Measurements from ENCODE around the gene NOC4L. TPM values are rescaled to one million over a fixed set of nuclear protein-coding genes. Genes with fewer than 3 reads are reported as not detected.
"Not testable (repeated sequence)": the region's sequence is repeated elsewhere in the genome, so short reads cannot be mapped to it uniquely, and the experiment has no call there.

The NOC4L gene
- total and polyA plus RNA-seq, 2 experiments from 2014 or later, result 42.4 to 54.7 TPM

DNA sequence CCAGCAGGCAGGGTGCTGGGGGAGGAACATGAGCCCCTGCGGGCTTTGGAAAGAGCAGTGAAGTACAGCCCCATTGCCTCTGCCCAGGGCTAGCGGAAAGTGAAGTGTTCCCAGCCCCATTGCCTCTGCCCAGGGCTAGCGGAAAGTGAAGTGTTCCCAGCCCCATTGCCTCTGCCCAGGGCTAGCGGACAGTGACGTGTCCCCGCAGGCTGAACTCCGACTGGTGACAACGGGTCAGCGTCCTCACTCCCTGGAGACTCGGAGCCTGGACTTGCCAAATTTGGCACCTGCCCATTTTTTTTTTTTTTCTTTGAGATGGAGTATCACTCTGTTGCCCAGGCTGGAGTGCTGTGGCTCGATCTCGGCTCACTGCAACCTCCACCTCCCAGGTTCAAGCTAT, 51.0 kb downstream of the NOC4L start:
- not testable (repeated sequence) for H3K9me2 ChIP-seq (ENCODE audit: insufficient read depth); H3K36me3 Mint-ChIP-seq (ENCODE audit: low read depth); H3K4me3 Mint-ChIP-seq; H3K4me1 ChIP-seq (ENCODE audit: insufficient read depth); H3K4me1 Mint-ChIP-seq; H3F3A ChIP-seq (replicated peaks; ENCODE audit: low read depth); H3K4me3 ChIP-seq; ATAC-seq; H4K20me1 ChIP-seq (replicated peaks; ENCODE audit: insufficient read depth); H3K27ac ChIP-seq (ENCODE audit: low read depth); H2AFZ ChIP-seq; H3K4me2 ChIP-seq; H3K36me3 ChIP-seq (ENCODE audit: insufficient read depth); H3K79me2 ChIP-seq (replicated peaks; ENCODE audit: insufficient read depth); DNase-seq (ENCODE audit: low spot score); H3K27ac Mint-ChIP-seq
- Mint-ChIP-seq H3K27me3 (ENCODE audit: insufficient read depth, low read depth, poor library complexity) (peaks cover 42% of the 10 kb centered on the region), H3K9me3 (peaks cover 13% of the 10 kb centered on the region)
- peaks cover 21% of the 10 kb centered on the region for H3K27me3 ChIP-seq (ENCODE audit: insufficient read depth)

DNA sequence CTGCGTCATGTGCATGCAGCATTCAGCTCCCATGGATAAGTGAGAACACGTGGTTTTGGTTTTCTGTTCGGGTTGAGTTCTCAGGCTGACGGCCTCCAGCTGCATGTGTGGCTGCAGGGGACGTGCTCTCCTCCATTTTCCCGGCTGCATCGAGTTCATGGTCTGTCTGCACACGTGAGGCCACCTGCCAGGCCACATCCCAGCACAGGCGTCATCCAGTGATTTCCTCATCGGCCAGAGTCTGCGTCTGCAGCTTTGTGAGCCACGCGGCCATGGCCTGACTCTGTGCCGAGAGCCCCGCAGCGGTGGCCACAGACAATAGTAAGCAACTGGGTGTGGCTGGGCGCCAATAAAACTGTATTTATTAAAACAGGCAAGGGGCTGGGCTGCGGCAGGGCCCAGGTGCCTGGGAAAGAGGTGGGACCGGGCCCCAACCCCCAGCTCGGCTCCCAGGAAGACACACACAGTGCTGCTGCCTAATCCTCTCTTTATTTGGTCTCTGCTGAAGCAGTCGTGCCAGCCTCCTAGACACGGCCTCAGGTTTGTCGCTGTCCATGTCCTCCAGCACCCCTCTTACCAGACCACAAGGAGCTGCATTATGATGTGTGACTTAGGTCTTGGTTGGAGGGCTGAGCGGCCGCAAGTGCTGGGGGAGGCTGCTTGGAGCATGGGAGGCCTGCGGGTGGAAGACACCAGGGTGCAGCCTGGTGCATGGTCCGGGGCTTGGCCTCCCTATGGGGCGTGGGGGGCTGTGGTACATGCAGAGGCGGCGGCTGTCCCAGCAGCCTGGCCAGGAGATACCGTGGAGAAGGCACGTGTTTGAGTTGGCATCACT, 52.0 kb downstream of the NOC4L start:
- H3K4me3 ChIP-seq, result no peak overlapping the region
- H3K4me1 Mint-ChIP-seq, result 0 out of 3 replicates have a peak, but pooled peaks cover 1% of the 10 kb centered on the region
- H3K79me2 ChIP-seq (replicated peaks; ENCODE audit: insufficient read depth), result no peaks in the 10 kb centered on the region
- peaks cover 6% of the 10 kb centered on the region for H3K36me3 Mint-ChIP-seq (ENCODE audit: low read depth)
- peaks cover 34% of the 10 kb centered on the region for H3K27me3 Mint-ChIP-seq (ENCODE audit: insufficient read depth, low read depth, poor library complexity)
- no peaks in the 10 kb centered on the region for H3K36me3 ChIP-seq (ENCODE audit: insufficient read depth)
- H3K4me2 ChIP-seq, result no peak overlapping the region
- H3K4me1 ChIP-seq (ENCODE audit: insufficient read depth), result no peaks in the 10 kb centered on the region
- no peaks in the 10 kb centered on the region for H3K9me2 ChIP-seq (ENCODE audit: insufficient read depth)
- peaks cover 13% of the 10 kb centered on the region for H3K9me3 Mint-ChIP-seq
- H3K27ac ChIP-seq (ENCODE audit: low read depth), result no peak overlapping the region
- no peak for ATAC-seq
- no peaks in the 10 kb centered on the region for H3F3A ChIP-seq (replicated peaks; ENCODE audit: low read depth)
- no peak overlapping the region for H3K4me3 Mint-ChIP-seq
- no peaks in the 10 kb centered on the region for H4K20me1 ChIP-seq (replicated peaks; ENCODE audit: insufficient read depth)
- peaks cover 12% of the 10 kb centered on the region; the same call in 1 of the 2 replicates for H3K27me3 ChIP-seq (ENCODE audit: insufficient read depth)
- H3K27ac Mint-ChIP-seq, result no peak overlapping the region
- DNase-seq (ENCODE audit: low spot score), result no peak
- H2AFZ ChIP-seq, result no peak overlapping the region
- TF ChIP-seq STAT1 (IDR thresholded peaks at IDR 0.05; ENCODE audit: unreplicated experiment) (no peak), ZNF114 (CRISPR knock-in tag; IDR thresholded peaks at IDR 0.05) (no peak), EZH2 (IDR thresholded peaks at IDR 0.05; ENCODE audit: low read depth, unreplicated experiment) (no peak), JUNB (IDR thresholded peaks at IDR 0.05; ENCODE audit: unreplicated experiment) (no peak), EZH2phosphoT487 (IDR thresholded peaks at IDR 0.05; ENCODE audit: unreplicated experiment) (no peak), NANOG (IDR thresholded peaks at IDR 0.05; ENCODE audit: borderline replicate concordance) (no peak), POLR2AphosphoS5 (IDR thresholded peaks at IDR 0.05; ENCODE audit: low read depth) (no peak), CREB1 (CRISPR knock-in tag; IDR thresholded peaks at IDR 0.05; ENCODE audit: low read depth) (no peak), ZNF331 (CRISPR knock-in tag; IDR thresholded peaks at IDR 0.05; ENCODE audit: low read depth) (no peak)
- TF ChIP-seq, protein P1, sequence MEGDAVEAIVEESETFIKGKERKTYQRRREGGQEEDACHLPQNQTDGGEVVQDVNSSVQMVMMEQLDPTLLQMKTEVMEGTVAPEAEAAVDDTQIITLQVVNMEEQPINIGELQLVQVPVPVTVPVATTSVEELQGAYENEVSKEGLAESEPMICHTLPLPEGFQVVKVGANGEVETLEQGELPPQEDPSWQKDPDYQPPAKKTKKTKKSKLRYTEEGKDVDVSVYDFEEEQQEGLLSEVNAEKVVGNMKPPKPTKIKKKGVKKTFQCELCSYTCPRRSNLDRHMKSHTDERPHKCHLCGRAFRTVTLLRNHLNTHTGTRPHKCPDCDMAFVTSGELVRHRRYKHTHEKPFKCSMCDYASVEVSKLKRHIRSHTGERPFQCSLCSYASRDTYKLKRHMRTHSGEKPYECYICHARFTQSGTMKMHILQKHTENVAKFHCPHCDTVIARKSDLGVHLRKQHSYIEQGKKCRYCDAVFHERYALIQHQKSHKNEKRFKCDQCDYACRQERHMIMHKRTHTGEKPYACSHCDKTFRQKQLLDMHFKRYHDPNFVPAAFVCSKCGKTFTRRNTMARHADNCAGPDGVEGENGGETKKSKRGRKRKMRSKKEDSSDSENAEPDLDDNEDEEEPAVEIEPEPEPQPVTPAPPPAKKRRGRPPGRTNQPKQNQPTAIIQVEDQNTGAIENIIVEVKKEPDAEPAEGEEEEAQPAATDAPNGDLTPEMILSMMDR (conservative IDR thresholded peaks at IDR 0.05; ENCODE audit: low read depth in 2 of 2), result no peak
- TF ChIP-seq, protein P2, sequence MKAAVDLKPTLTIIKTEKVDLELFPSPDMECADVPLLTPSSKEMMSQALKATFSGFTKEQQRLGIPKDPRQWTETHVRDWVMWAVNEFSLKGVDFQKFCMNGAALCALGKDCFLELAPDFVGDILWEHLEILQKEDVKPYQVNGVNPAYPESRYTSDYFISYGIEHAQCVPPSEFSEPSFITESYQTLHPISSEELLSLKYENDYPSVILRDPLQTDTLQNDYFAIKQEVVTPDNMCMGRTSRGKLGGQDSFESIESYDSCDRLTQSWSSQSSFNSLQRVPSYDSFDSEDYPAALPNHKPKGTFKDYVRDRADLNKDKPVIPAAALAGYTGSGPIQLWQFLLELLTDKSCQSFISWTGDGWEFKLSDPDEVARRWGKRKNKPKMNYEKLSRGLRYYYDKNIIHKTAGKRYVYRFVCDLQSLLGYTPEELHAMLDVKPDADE (IDR thresholded peaks at IDR 0.05), result no peak
- TF ChIP-seq, protein P3, sequence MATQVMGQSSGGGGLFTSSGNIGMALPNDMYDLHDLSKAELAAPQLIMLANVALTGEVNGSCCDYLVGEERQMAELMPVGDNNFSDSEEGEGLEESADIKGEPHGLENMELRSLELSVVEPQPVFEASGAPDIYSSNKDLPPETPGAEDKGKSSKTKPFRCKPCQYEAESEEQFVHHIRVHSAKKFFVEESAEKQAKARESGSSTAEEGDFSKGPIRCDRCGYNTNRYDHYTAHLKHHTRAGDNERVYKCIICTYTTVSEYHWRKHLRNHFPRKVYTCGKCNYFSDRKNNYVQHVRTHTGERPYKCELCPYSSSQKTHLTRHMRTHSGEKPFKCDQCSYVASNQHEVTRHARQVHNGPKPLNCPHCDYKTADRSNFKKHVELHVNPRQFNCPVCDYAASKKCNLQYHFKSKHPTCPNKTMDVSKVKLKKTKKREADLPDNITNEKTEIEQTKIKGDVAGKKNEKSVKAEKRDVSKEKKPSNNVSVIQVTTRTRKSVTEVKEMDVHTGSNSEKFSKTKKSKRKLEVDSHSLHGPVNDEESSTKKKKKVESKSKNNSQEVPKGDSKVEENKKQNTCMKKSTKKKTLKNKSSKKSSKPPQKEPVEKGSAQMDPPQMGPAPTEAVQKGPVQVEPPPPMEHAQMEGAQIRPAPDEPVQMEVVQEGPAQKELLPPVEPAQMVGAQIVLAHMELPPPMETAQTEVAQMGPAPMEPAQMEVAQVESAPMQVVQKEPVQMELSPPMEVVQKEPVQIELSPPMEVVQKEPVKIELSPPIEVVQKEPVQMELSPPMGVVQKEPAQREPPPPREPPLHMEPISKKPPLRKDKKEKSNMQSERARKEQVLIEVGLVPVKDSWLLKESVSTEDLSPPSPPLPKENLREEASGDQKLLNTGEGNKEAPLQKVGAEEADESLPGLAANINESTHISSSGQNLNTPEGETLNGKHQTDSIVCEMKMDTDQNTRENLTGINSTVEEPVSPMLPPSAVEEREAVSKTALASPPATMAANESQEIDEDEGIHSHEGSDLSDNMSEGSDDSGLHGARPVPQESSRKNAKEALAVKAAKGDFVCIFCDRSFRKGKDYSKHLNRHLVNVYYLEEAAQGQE (IDR thresholded peaks at IDR 0.05; ENCODE audit: unreplicated experiment), result no peak

All from GM23338 (cell line).